HAP-1 (cell line): ENCODE data around the gene MEGF6.

Experiments used
- DNase-seq, 2 experiments: peaks; one replicate each; pipeline ENCODE4 v3.0.0-alpha.2; 2016 to 2020; ENCODE audit warnings: low spot score in 2 of 2
- H3K27me3 ChIP-seq: fragments of 250-450 bp; sonication (Bioruptor Pico); 2 replicates; pipeline ENCODE4 v1.5.1; 2020; ENCODE audit warnings: low read depth, mild to moderate bottlenecking, moderate library complexity
- H3K36me3 ChIP-seq: fragments of 250-450 bp; sonication (Bioruptor Pico); replicated peaks from 2 replicates; pipeline ENCODE4 v1.5.1; 2020; ENCODE audit warnings: mild to moderate bottlenecking
- H3K4me1 ChIP-seq: fragments of 250-450 bp; sonication (Bioruptor Pico); 2 replicates; pipeline ENCODE4 v1.5.1; 2020; ENCODE audit warnings: mild to moderate bottlenecking
- H3K4me3 ChIP-seq: fragments of 250-450 bp; sonication (Bioruptor Pico); 2 replicates; pipeline ENCODE4 v1.5.1; 2020; ENCODE audit warnings: mild to moderate bottlenecking, moderate library complexity
- H3K9me3 ChIP-seq: fragments of 250-450 bp; sonication (Bioruptor Pico); 2 replicates; pipeline ENCODE4 v1.5.1; 2020; ENCODE audit warnings: mild to moderate bottlenecking, moderate library complexity
- in situ Hi-C: fragments of 300-500 bp; cut with MboI; formaldehyde crosslinking; loops from 3 replicates; pipeline ENCODE4 v1.14.3; 2020; ENCODE audit warnings: low sequenced_read_pairs, inconsistent platforms, mixed read lengths

MEGF6 gene

DNA sequence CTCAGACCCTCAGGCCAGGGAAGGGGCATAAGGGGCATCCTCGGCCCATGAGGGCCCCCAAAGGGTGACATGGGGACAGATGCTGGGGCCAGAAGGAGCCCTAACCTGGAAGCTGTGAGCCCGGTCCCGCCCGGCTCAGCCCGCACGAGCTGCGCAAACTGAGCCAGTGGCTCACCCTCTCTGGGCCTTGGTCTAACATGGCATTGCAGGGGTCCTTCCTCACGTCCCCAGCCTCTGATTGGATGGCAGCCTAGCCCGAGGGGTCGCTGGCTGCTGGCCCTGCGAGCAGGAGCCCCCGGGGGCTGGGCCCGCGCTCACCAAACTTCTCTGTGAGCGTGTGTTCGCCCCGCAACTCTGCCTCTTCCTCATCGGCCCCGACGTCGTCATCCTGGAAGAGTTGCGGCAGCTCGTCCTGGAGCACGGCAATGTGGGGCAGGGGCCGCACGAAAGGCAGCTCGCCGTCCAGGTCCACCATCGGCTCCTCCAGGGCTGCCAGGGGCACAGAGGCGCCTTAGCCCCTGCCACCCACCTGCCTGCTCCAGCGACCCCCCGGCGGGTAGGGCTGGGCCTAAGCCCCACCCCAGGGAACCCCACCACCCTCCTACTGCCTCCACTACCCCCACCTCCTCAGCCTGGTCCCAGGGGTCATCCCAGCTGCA, 102.4 kb downstream of the MEGF6 start:
- Histone ChIP-seq H3K4me1 (no peaks in the 10 kb centered on the region), H3K27me3 (no peaks in the 10 kb centered on the region), H3K36me3 (no peaks in the 10 kb centered on the region), H3K4me3 (no peak overlapping the region), H3K9me3 (no peaks in the 10 kb centered on the region)
- DNase-seq = no peak
- in situ Hi-C loops = no loop called here

DNA sequence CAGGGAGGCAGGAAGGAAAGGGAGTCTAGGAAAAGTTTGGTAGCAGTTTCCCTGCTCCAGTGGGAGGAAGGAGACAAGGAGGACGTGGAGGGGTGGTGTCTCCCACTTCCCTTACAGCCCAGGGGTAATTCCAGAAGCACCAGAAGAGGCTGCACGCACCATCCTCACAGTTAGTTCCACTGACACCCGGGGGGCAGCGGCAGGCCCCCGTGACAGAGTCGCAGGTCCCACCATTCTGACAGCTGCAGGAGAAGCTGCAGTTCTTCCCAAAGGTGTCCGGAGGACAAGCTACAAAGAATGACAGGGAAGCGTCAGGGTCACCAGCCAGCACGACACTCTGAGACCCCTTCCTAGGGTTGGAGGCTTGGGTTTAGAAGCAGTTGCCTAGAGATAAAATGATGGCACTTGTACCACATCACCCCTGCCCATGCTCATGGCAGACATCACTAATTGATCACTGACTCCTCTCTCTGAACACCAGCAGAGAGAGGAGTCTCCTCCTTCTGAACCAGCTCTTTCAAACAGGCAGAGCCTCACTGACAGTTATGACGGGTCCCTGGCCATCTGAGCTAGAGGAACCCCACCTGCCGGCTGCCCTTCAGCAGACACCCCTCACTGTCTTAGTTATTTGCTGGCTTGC, 103.6 kb downstream of the MEGF6 start:
- DNase-seq = no peak
- H3K9me3 ChIP-seq = no peaks in the 10 kb centered on the region
- in situ Hi-C loops = no loop called here
- H3K27me3 ChIP-seq = no peaks in the 10 kb centered on the region
- H3K4me3 ChIP-seq = no peak overlapping the region
- no peaks in the 10 kb centered on the region for H3K4me1 ChIP-seq
- no peaks in the 10 kb centered on the region for H3K36me3 ChIP-seq

DNA sequence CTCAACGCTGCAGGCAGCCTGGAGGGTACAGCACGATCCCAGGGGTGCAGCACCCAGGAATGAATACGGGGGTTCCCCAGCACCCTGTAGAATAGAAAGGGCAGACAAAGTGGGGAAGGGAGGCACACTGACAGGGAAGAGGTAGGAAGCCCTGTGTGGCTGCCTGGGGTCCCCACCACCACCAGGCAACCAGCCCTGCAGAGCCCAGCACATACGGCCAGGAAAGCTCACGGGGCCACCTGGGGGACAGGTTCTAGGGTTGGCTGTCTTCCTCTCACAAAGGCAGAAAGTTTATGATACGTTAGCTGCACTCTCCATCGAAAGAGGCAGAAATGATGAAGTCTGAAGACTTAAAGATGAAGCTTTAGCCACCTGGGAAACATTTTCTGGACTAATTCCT, 104.4 kb downstream of the MEGF6 start:
- no peaks in the 10 kb centered on the region for H3K4me1 ChIP-seq
- H3K27me3 ChIP-seq = no peaks in the 10 kb centered on the region
- no peak overlapping the region for H3K4me3 ChIP-seq
- no peaks in the 10 kb centered on the region for H3K36me3 ChIP-seq
- in situ Hi-C loops = no loop called here
- H3K9me3 ChIP-seq = no peaks in the 10 kb centered on the region
- DNase-seq = no peak

DNA sequence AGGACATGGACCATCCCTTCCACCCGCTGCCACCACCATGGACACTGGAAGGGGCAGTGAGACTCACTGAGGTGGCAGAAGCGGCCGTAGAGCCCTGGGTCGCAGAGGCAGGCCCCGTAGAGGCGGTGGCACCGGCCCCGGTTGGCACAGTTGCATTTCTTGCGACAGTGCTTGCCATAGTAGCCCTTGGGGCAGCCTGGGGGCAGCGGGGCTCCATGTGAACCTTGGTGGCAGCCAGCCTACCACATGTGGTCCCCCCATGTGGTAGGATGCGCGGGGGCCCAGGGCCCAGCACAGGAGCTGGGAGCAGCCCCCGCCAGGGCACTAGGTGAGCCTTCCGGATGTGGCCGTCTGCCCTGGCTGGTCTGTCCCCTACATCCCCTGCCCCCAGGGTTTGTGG, 105.3 kb downstream of the MEGF6 start:
- Histone ChIP-seq H3K27me3 (no peaks in the 10 kb centered on the region), H3K4me3 (no peak overlapping the region), H3K4me1 (no peaks in the 10 kb centered on the region), H3K9me3 (no peaks in the 10 kb centered on the region), H3K36me3 (no peaks in the 10 kb centered on the region)
- in situ Hi-C loops = no loop called here
- no peak for DNase-seq

DNA sequence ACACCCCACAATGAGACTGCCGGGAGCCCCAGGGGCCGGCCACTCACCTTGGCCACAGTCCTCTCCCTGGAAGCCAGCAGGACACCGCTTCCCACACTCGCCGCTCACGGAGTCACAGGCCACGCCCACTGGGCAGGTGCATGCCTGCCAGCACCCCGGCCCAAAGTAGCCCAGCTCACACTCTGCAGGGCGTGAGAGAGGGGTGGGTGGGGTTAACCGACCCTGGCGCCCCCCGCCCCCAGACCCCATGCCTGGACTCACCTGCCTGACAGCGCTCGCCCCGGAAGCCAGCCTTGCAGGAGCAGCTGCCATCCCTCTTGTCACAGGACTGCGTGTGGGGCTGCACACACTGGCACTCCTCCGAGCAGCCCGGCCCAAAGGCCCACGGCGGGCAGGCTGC, 106.1 kb downstream of the MEGF6 start:
- H3K4me3 ChIP-seq = no peak overlapping the region
- no peak for DNase-seq
- no peaks in the 10 kb centered on the region for H3K36me3 ChIP-seq
- H3K9me3 ChIP-seq = no peaks in the 10 kb centered on the region
- in situ Hi-C loops = no loop called here
- no peaks in the 10 kb centered on the region for H3K4me1 ChIP-seq
- H3K27me3 ChIP-seq = no peaks in the 10 kb centered on the region

DNA sequence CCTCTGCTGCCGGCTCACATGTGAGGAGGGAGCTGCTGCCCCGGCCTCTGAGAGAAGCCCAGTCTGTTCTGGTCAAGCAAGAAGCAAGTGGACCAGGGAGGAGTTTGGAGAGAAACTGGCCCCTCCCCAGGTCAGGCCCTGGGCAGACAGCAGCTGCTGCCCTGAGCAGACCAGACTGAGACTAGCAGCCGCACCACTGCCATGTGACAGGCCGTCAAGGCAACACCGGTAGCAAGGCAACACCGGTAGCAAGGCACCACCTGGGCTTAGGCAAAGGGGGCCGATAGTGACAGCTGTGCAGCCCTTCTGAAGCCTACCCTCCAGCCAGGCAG, 106.5 kb downstream of the MEGF6 start:
- H3K36me3 ChIP-seq = no peaks in the 10 kb centered on the region
- H3K4me1 ChIP-seq = no peaks in the 10 kb centered on the region
- H3K9me3 ChIP-seq = no peaks in the 10 kb centered on the region
- no peak overlapping the region for H3K4me3 ChIP-seq
- no peaks in the 10 kb centered on the region for H3K27me3 ChIP-seq
- DNase-seq = no peak
- in situ Hi-C loops = no loop called here

DNA sequence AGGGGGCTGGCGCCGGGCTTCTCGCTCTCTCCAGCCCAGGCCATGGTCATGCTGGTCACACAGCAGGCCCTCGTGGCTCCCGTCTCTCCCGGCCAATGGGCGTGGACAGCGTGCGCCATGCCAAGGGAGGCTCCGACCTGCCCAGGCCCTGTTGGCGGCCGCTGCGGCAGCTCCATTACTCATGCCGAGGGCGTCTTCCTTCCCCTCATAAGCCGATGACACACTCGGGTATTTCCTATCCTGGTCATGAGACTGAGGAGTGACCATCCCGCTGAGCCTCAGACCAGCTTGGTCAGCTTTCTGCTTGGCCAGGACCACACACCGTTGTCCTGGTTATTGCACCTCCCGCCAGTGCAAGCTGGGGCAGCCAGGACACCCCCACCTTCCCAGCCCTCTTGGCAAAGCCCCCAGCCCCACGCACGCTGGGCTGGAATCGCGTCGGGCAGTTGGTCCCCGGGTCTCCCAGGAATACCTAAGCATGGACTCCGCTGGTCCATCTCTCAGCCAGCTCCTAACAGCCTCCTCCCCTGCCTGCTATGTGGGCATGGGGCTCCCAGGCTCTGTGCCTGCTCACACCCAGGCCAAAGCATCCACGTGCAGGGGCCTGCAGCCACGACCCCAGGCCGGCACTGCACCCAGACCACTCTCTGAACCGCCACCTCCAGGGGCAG, 107.0 kb downstream of the MEGF6 start:
- Histone ChIP-seq H3K4me3 (no peak overlapping the region), H3K4me1 (no peaks in the 10 kb centered on the region), H3K27me3 (no peaks in the 10 kb centered on the region), H3K36me3 (no peaks in the 10 kb centered on the region), H3K9me3 (no peaks in the 10 kb centered on the region)
- in situ Hi-C loops = no loop called here
- DNase-seq = no peak

DNA sequence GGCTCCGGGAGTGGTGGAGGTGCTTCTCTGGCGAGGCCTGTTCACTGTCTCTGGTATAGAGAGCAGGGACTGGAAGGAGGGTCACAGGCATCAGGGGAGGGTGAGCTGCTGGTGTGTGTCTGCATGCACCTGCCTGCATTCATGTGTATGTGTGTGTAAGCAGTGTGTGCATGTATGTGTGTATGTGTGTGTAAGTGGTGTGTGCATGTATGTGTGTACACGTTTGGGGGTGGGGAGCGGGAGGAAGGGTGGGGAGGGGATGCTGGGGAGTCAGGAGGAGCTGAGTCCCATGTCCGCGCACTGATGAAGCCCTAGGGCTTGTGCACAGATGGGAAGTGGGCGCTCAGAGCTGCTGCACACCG, 107.8 kb downstream of the MEGF6 start:
- Histone ChIP-seq H3K27me3 (no peaks in the 10 kb centered on the region), H3K4me3 (no peak overlapping the region), H3K9me3 (no peaks in the 10 kb centered on the region), H3K36me3 (no peaks in the 10 kb centered on the region), H3K4me1 (no peaks in the 10 kb centered on the region)
- in situ Hi-C loops = no loop called here
- no peak for DNase-seq

DNA sequence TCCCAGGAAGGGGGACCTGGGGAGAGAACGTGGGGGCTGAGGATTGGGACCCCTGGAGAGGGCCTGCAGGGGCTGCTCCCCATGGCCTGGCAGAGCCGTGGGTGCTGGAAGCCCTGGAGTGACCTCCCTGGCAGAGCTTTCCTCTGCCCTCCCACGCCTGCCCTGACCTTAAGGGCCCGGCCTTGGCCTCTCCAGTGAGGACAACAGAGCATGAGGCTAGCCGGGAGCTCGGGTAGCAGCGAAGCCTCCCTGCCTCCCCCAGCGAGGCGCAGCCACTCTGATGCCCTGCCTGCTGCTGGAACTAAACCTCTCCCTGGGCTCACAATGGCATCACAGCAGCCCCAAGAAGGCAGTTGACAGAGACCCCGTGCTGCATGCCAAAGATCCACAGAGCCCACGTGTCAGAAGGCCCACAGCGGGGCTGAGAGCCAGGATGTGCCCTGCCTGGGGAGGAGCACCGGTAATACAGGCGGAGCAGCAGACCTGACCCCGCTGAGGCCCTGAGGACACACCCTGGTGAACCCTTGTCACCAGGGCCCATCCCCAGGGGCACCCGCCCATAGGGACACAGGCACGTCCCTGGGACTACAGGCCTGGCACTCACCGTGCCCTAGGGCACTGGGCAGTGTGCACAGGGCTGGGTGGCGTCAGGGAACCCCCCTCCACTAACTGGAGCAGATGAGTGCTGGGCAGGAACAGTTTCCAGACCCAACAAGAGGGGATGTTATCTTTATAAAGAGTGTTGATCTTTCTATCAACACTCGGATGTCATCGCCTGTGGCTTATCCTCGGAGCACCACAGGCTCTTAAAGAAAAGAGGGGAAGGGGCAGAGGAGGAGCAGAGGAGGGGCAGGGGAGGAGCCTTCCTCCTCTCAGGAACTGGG, 108.4 kb downstream of the MEGF6 start:
- no peaks in the 10 kb centered on the region for H3K36me3 ChIP-seq
- H3K4me3 ChIP-seq = no peak overlapping the region
- DNase-seq = no peak
- H3K27me3 ChIP-seq = no peaks in the 10 kb centered on the region
- no peaks in the 10 kb centered on the region for H3K9me3 ChIP-seq
- in situ Hi-C loops = no loop called here
- no peaks in the 10 kb centered on the region for H3K4me1 ChIP-seq

DNA sequence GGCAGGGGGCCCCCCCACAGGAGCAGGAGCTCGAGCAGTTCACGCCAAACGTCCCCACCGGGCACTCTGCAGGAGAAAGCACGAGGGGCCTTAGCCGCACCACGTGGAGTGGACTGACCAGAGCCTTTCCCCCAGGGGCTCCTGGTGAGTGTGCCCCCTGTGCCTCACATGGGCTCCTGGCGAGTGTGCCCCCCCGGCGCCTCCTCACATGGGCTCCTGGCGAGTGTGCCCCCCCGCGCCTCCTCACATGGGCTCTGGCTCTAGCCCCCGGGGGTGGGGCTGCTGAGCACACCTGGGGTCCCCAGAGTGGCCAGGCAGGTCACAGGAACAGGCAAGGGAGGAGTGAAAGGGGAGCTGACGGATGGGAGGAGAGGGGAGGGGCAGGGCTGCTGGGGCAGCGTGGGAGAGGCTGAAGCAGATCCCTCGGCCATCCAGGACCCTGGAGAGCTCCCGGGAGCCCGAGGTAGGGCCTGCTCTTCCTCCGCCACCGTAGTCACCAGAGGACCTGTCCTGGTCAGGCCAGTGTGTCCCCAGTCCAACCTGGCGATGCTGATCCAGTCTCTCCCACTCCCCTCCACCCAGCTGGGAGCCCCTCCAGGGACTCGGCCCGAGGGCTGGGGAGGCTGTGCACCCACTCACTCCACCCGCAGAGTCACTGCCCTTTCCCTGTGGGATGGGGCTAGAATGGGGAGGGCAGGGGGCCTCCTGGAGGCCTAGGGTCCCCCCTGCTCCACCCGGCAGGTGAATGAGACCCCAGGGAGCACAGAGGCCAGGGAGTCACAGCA, 109.3 kb downstream of the MEGF6 start:
- H3K4me1 ChIP-seq = no peaks in the 10 kb centered on the region
- no peaks in the 10 kb centered on the region for H3K36me3 ChIP-seq
- H3K4me3 ChIP-seq = no peak overlapping the region
- in situ Hi-C loops = no loop called here
- H3K9me3 ChIP-seq = no peaks in the 10 kb centered on the region
- peak in 1 of 2 experiments; percentile 81 for DNase-seq
- H3K27me3 ChIP-seq = no peaks in the 10 kb centered on the region

DNA sequence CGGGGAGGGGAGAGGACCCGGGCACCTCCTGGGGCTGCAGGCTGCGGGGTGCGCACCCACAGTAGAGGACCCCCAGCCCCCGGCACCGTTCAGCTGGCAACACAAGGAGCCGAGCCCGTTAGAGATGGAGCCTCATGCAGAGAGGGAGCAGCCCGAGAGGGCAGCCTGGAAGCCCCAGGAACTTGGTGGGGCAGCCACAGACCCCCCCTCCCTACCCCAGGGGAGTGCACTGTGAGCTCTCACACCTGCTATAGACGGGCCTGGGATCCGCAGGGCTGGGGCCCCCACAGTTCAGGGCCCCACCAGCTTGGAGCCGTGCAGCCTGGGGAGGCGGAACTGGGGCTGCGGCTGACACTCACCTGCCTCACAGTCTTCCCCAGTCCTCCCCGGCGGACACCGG, 109.9 kb downstream of the MEGF6 start:
- H3K4me3 ChIP-seq = no peak overlapping the region
- in situ Hi-C loops = no loop called here
- no peaks in the 10 kb centered on the region for H3K36me3 ChIP-seq
- DNase-seq = no peak
- H3K4me1 ChIP-seq = no peaks in the 10 kb centered on the region
- no peaks in the 10 kb centered on the region for H3K27me3 ChIP-seq
- H3K9me3 ChIP-seq = no peaks in the 10 kb centered on the region

DNA sequence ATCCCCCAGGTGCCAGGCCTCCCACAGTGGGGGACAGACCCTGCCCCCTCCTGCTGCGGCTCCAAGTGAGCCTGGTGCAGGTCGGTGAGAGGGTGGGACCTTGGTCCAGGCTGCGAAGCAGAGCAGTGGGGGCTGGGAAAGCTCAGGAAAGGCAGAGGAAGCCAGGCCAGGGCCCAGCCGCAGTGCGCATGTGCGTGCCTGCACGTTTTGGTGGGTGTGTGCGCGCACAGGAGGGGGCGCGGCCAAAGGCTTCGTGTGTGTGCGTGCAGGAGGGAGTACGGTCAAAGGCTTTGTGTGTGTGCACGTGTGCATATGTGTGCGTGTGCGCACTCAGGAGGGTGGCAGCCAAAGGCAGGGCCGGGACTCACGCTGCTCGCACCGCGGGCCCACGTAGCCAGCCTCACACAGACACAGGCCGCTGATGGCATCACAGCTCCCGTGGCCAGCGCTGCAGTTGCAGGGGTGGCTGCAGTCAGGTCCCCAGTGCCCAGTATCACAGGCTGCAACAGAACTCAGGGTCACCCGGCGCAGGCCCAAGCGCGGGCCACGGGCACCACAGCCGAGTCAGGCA, 111.0 kb downstream of the MEGF6 start:
- in situ Hi-C loops = no loop called here
- DNase-seq = no peak
- Histone ChIP-seq H3K36me3 (no peaks in the 10 kb centered on the region), H3K9me3 (no peaks in the 10 kb centered on the region), H3K27me3 (no peaks in the 10 kb centered on the region), H3K4me1 (no peaks in the 10 kb centered on the region), H3K4me3 (no peak overlapping the region)

DNA sequence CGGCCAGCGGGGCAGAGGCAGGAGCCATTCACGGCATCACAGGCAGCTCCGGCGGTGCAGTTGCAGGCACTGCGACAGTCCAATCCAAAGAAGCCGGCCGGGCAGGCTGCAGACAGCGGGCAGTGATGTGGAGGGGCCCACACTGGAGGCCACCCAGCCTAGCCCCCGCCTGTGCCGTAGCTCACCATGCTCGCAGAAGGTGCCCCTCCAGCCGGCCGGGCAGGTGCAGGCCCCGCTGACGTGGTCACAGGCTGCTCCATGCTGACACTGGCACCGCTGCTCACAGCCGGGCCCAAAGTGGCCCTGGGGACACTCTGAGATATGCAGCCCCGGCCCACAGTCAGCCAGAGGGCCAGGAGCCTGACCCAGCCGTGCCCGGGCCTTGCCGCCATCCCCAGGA, 111.7 kb downstream of the MEGF6 start:
- H3K4me1 ChIP-seq = no peaks in the 10 kb centered on the region
- no peak overlapping the region for H3K4me3 ChIP-seq
- no peaks in the 10 kb centered on the region for H3K27me3 ChIP-seq
- H3K36me3 ChIP-seq = no peaks in the 10 kb centered on the region
- no peaks in the 10 kb centered on the region for H3K9me3 ChIP-seq
- no peak for DNase-seq
- in situ Hi-C loops = no loop called here
